B cell (primary cell): Measurements from ENCODE around the gene CCDC83. TPM values are rescaled to one million over a fixed set of nuclear protein-coding genes. Genes with fewer than 3 reads are reported as not detected.

Source experiments
- ATAC-seq: fragments of 200-7000 bp; cut with Tn5 transposase; one replicate; pipeline ENCODE4 v1.10.0; 2021; ENCODE audit warnings: low read depth, mild to moderate bottlenecking, moderate number of reproducible peaks, moderate library complexity
- CTCF ChIA-PET: fragments of 350-600 bp; sonication (Branson Sonifier 250); formaldehyde crosslinking; loops from one replicate; lab custom pipeline; 2021; ENCODE audit warnings: antibody characterized with exemption, inconsistent platforms; lab: Charles Lee
- POLR2A ChIA-PET: fragments of 350-600 bp; sonication (Branson Sonifier 250); formaldehyde crosslinking; loops from one replicate; lab custom pipeline; 2021; ENCODE audit warnings: antibody characterized with exemption; lab: Charles Lee
- DNase-seq: peaks from one replicate; pipeline ENCODE4 v3.0.0; 2013
- H2AFZ ChIP-seq: 2 replicates; pipeline ENCODE4 v1.6.1; 2012; ENCODE audit warnings: mild to moderate bottlenecking, low read depth, low read length; ENCODE audit not compliant: insufficient read depth, poor library complexity, severe bottlenecking
- H3K27ac ChIP-seq, 2 donors: 1 replicate in 1 of 2; 2 replicates in 1 of 2; pipeline ENCODE4 v1.5.1; 2012 to 2013; ENCODE audit warnings: low read length in 2 of 2, mild to moderate bottlenecking in 2 of 2, moderate library complexity in 1 of 2
- H3K27me3 ChIP-seq, 4 experiments: fragments of 200-600 bp in 1 of 4; sonication (generic) in 1 of 4; replicated peaks in 1 of 4; 1 replicate in 2 of 4; 2 replicates in 2 of 4; pipeline versions ENCODE4 v1.6.1 to v1.7.0; 2013 to 2016; ENCODE audit warnings: low read length in 3 of 4, mild to moderate bottlenecking in 2 of 4, mixed read lengths in 1 of 4, moderate library complexity in 1 of 4; ENCODE audit not compliant: insufficient read depth in 4 of 4, control insufficient read depth in 3 of 4; ENCODE audit errors: control extremely low read depth in 1 of 4
- H3K36me3 ChIP-seq, 2 experiments: replicated peaks in 1 of 2; 1 replicate in 1 of 2; 2 replicates in 1 of 2; pipeline versions ENCODE4 v1.6.1 to v1.7.1; 2013; ENCODE audit warnings: low read length in 1 of 2; ENCODE audit not compliant: insufficient read depth in 2 of 2, control insufficient read depth in 1 of 2; ENCODE audit errors: control extremely low read depth in 1 of 2, extremely low read depth in 1 of 2
- H3K4me1 ChIP-seq, 2 donors: fragments of 200-600 bp in 1 of 2; sonication (generic) in 1 of 2; 1 replicate in 1 of 2; 2 replicates in 1 of 2; pipeline versions ENCODE4 v1.5.1 to v1.6.1; 2013 to 2017; ENCODE audit warnings: low read length in 2 of 2; ENCODE audit not compliant: control insufficient read depth in 2 of 2, insufficient read depth in 2 of 2
- H3K4me2 ChIP-seq: replicated peaks from 2 replicates; pipeline ENCODE3; 2012; ENCODE audit warnings: mild to moderate bottlenecking, low read depth, low read length; ENCODE audit not compliant: poor library complexity, severe bottlenecking
- H3K4me3 ChIP-seq, 5 experiments: fragments of 200-600 bp in 1 of 5; sonication (generic) in 1 of 5; 1 replicate in 3 of 5; 2 replicates in 2 of 5; pipeline versions ENCODE4 v1.5.1 to v1.7.0; 2011 to 2016; ENCODE audit warnings: low read length in 4 of 5, mild to moderate bottlenecking in 4 of 5, low read depth in 2 of 5, control low read depth in 1 of 5, moderate library complexity in 1 of 5; ENCODE audit not compliant: insufficient read depth in 1 of 5; ENCODE audit errors: control extremely low read depth in 1 of 5, extremely low read depth in 1 of 5
- H3K79me2 ChIP-seq: fragments of 200-600 bp; sonication (generic); one replicate; pipeline ENCODE4 v1.6.0; 2016; ENCODE audit warnings: low read length; ENCODE audit not compliant: control insufficient read depth, insufficient read depth
- H3K9ac ChIP-seq: fragments of 200-600 bp; sonication (generic); 2 replicates; pipeline ENCODE4 v1.6.1; 2017; ENCODE audit warnings: mild to moderate bottlenecking, low read length, moderate library complexity
- H3K9me3 ChIP-seq, 3 donors: one replicate each; pipeline versions ENCODE4 v1.6.1 to v1.7.1; 2013; ENCODE audit warnings: low read length in 2 of 3; ENCODE audit not compliant: control insufficient read depth in 2 of 3, insufficient read depth in 1 of 3; ENCODE audit errors: control extremely low read depth in 1 of 3
- H4K20me1 ChIP-seq: 2 replicates; pipeline ENCODE4 v1.6.0; 2012; ENCODE audit warnings: mild to moderate bottlenecking, low read length; ENCODE audit not compliant: insufficient read depth, control insufficient read depth, poor library complexity, severe bottlenecking
- H3K27ac Mint-ChIP-seq: one replicate; pipeline ENCODE4 v1.8.0; 2021; ENCODE audit warnings: mixed read lengths
- H3K27me3 Mint-ChIP-seq: one replicate; pipeline ENCODE4 v1.8.0; 2021; ENCODE audit warnings: mixed read lengths
- H3K4me1 Mint-ChIP-seq: one replicate; pipeline ENCODE4 v1.8.0; 2021; ENCODE audit warnings: mixed read lengths
- H3K4me3 Mint-ChIP-seq: one replicate; pipeline ENCODE4 v1.8.0; 2021; ENCODE audit warnings: mixed read lengths
- H3K9me3 Mint-ChIP-seq: one replicate; pipeline ENCODE4 v1.8.0; 2022; ENCODE audit warnings: mixed read lengths; ENCODE audit not compliant: insufficient read depth
- CTCF ChIP-seq: fragments of 200-600 bp; IDR thresholded peaks from one replicate; pipeline ENCODE4 v1.8.0; 2022; ENCODE audit warnings: antibody characterized with exemption, mild to moderate bottlenecking
- EZH2 ChIP-seq: IDR thresholded peaks from 2 replicates; pipeline ENCODE4 v1.6.1; 2012; ENCODE audit warnings: borderline replicate concordance, low read depth, mild to moderate bottlenecking, moderate library complexity, low read length; ENCODE audit not compliant: insufficient read depth, poor library complexity, severe bottlenecking
- WGBS: methylation state at CpG from one replicate; pipeline ENCODE4 v1.1.5; 2013; ENCODE audit warnings: missing lambda C conversion rate; ENCODE audit not compliant: insufficient coverage; 5-methylcytosine and 5-hydroxymethylcytosine counted together
- intact Hi-C: fragments of 100-400 bp; cut with micrococcal nuclease; formaldehyde crosslinking; loops from one replicate; pipeline ENCODE4 v1.10.0; 2022
- polyA plus RNA-seq: library from polyadenylated mRNA; depleted of rRNA; stranded (reverse); fragments of >200 nt; gene quantifications from 2 replicates; pipeline ENCODE4 v1.2.3, GENCODE V29; 2012
- total RNA-seq, 2 donors: library from RNA; stranded (reverse); fragments of 120-200 nt in 1 of 2; gene quantifications; 1 replicate in 1 of 2; 2 replicates in 1 of 2; pipeline versions ENCODE4 v1.2.3 to v1.2.4, GENCODE V29; 2013 to 2022

CCDC83 gene
- total and polyA plus RNA-seq, 2 donors (not counting 1 experiment from before 2014, with no cell fraction given) = not detected

- intact Hi-C loops = no loop called here
- Mint-ChIP-seq H3K27ac (no peak overlapping the region), H3K4me1 (no peaks in the 10 kb centered on the region), H3K9me3 (no peaks in the 10 kb centered on the region), H3K27me3 (no peaks in the 10 kb centered on the region), H3K4me3 (no peak overlapping the region)
- ATAC-seq (no peak), DNase-seq (no peak)
- WGBS = 97% methylated on average over 3 of the region's 5 CpGs
- no peaks in the 10 kb centered on the region for H3K27me3 ChIP-seq
- POLR2A ChIA-PET = no interaction called here
- peaks cover 10% of the 10 kb centered on the region for H4K20me1 ChIP-seq
- peaks cover 7 to 71% of the 10 kb centered on the region in 2 experiments for H3K36me3 ChIP-seq
- H3K4me1 ChIP-seq = no peaks in the 10 kb centered on the region
- no peaks in the 10 kb centered on the region for H3K9me3 ChIP-seq
- no peak overlapping the region for H3K4me3 ChIP-seq
- no peak overlapping the region for H3K27ac ChIP-seq
- H3K9ac ChIP-seq = no peak overlapping the region
- H3K4me2 ChIP-seq = no peak overlapping the region
- TF ChIP-seq CTCF = no peak
- TF ChIP-seq EZH2 = no peak
- no peak overlapping the region for H2AFZ ChIP-seq
- H3K79me2 ChIP-seq = no peaks in the 10 kb centered on the region
- CTCF ChIA-PET = no interaction called here
These were observed 112.3 kb downstream of the CCDC83 start for GRCh38 chr11:85967457-85967856.

Other genes with a start within 250 kb of the CCDC83 start
- 5.4 and 5.8 TPM in 2 replicates for gene DLG2, start 228.0 kb upstream of the CCDC83 start, total RNA-seq
- gene DLG2, start 228.0 kb upstream of the CCDC83 start, polyA plus RNA-seq = 0.54 and 0.71 TPM in 2 replicates
- 37.2 and 38.5 TPM in 2 replicates for gene TMEM126B, start 226.8 kb upstream of the CCDC83 start, total RNA-seq
- 17.7 and 21.7 TPM in 2 replicates for gene TMEM126B, start 226.8 kb upstream of the CCDC83 start, polyA plus RNA-seq
- 13.0 and 15.8 TPM in 2 replicates for gene TMEM126A, start 207.4 kb upstream of the CCDC83 start, total RNA-seq
- gene TMEM126A, start 207.4 kb upstream of the CCDC83 start, polyA plus RNA-seq = 15.6 and 19.1 TPM in 2 replicates
- 109 and 110 TPM in 2 replicates for gene CREBZF, start 190.3 kb upstream of the CCDC83 start, total RNA-seq
- 64.9 and 109 TPM in 2 replicates for gene CREBZF, start 190.3 kb upstream of the CCDC83 start, polyA plus RNA-seq
- gene CCDC89, start 169.2 kb upstream of the CCDC83 start, total RNA-seq = not detected in 2 replicates
- not detected in 2 replicates for gene CCDC89, start 169.2 kb upstream of the CCDC83 start, polyA plus RNA-seq
- gene SYTL2, start 44.2 kb upstream of the CCDC83 start, total RNA-seq = 2.3 and 2.9 TPM in 2 replicates
- gene SYTL2, start 44.2 kb upstream of the CCDC83 start, polyA plus RNA-seq = 0.68 and 0.86 TPM in 2 replicates
- 165 and 178 TPM in 2 replicates for gene PICALM, start 213.7 kb downstream of the CCDC83 start, total RNA-seq
- gene PICALM, start 213.7 kb downstream of the CCDC83 start, polyA plus RNA-seq = 46.8 and 48.4 TPM in 2 replicates